B cell (primary cell): ENCODE measurements around the gene TTC24. TPM values are rescaled to one million over a fixed set of nuclear protein-coding genes. Genes with fewer than 3 reads are reported as not detected.
A peak's percentile ranks its signal among the peaks of the same experiment; 100 is the strongest.

Source experiments
- ATAC-seq: fragments of 200-7000 bp; cut with Tn5 transposase; one replicate; pipeline ENCODE4 v1.10.0; 2021; ENCODE audit warnings: low read depth, mild to moderate bottlenecking, moderate number of reproducible peaks, moderate library complexity
- CTCF ChIA-PET: fragments of 350-600 bp; sonication (Branson Sonifier 250); formaldehyde crosslinking; loops from one replicate; lab custom pipeline; 2021; ENCODE audit warnings: antibody characterized with exemption, inconsistent platforms; lab: Charles Lee
- POLR2A ChIA-PET: fragments of 350-600 bp; sonication (Branson Sonifier 250); formaldehyde crosslinking; loops from one replicate; lab custom pipeline; 2021; ENCODE audit warnings: antibody characterized with exemption; lab: Charles Lee
- DNase-seq: peaks from one replicate; pipeline ENCODE4 v3.0.0; 2013
- H2AFZ ChIP-seq: 2 replicates; pipeline ENCODE4 v1.6.1; 2012; ENCODE audit warnings: mild to moderate bottlenecking, low read depth, low read length; ENCODE audit not compliant: insufficient read depth, poor library complexity, severe bottlenecking
- H3K27ac ChIP-seq, 2 donors: 1 replicate in 1 of 2; 2 replicates in 1 of 2; pipeline ENCODE4 v1.5.1; 2012 to 2013; ENCODE audit warnings: low read length in 2 of 2, mild to moderate bottlenecking in 2 of 2, moderate library complexity in 1 of 2
- H3K27me3 ChIP-seq, 4 experiments: fragments of 200-600 bp in 1 of 4; sonication (generic) in 1 of 4; replicated peaks in 1 of 4; 1 replicate in 2 of 4; 2 replicates in 2 of 4; pipeline versions ENCODE4 v1.6.1 to v1.7.0; 2013 to 2016; ENCODE audit warnings: low read length in 3 of 4, mild to moderate bottlenecking in 2 of 4, mixed read lengths in 1 of 4, moderate library complexity in 1 of 4; ENCODE audit not compliant: insufficient read depth in 4 of 4, control insufficient read depth in 3 of 4; ENCODE audit errors: control extremely low read depth in 1 of 4
- H3K36me3 ChIP-seq, 2 experiments: replicated peaks in 1 of 2; 1 replicate in 1 of 2; 2 replicates in 1 of 2; pipeline versions ENCODE4 v1.6.1 to v1.7.1; 2013; ENCODE audit warnings: low read length in 1 of 2; ENCODE audit not compliant: insufficient read depth in 2 of 2, control insufficient read depth in 1 of 2; ENCODE audit errors: control extremely low read depth in 1 of 2, extremely low read depth in 1 of 2
- H3K4me1 ChIP-seq, 2 donors: fragments of 200-600 bp in 1 of 2; sonication (generic) in 1 of 2; 1 replicate in 1 of 2; 2 replicates in 1 of 2; pipeline versions ENCODE4 v1.5.1 to v1.6.1; 2013 to 2017; ENCODE audit warnings: low read length in 2 of 2; ENCODE audit not compliant: control insufficient read depth in 2 of 2, insufficient read depth in 2 of 2
- H3K4me2 ChIP-seq: replicated peaks from 2 replicates; pipeline ENCODE3; 2012; ENCODE audit warnings: mild to moderate bottlenecking, low read depth, low read length; ENCODE audit not compliant: poor library complexity, severe bottlenecking
- H3K4me3 ChIP-seq, 5 experiments: fragments of 200-600 bp in 1 of 5; sonication (generic) in 1 of 5; 1 replicate in 3 of 5; 2 replicates in 2 of 5; pipeline versions ENCODE4 v1.5.1 to v1.7.0; 2011 to 2016; ENCODE audit warnings: low read length in 4 of 5, mild to moderate bottlenecking in 4 of 5, low read depth in 2 of 5, control low read depth in 1 of 5, moderate library complexity in 1 of 5; ENCODE audit not compliant: insufficient read depth in 1 of 5; ENCODE audit errors: control extremely low read depth in 1 of 5, extremely low read depth in 1 of 5
- H3K79me2 ChIP-seq: fragments of 200-600 bp; sonication (generic); one replicate; pipeline ENCODE4 v1.6.0; 2016; ENCODE audit warnings: low read length; ENCODE audit not compliant: control insufficient read depth, insufficient read depth
- H3K9ac ChIP-seq: fragments of 200-600 bp; sonication (generic); 2 replicates; pipeline ENCODE4 v1.6.1; 2017; ENCODE audit warnings: mild to moderate bottlenecking, low read length, moderate library complexity
- H3K9me3 ChIP-seq, 3 donors: one replicate each; pipeline versions ENCODE4 v1.6.1 to v1.7.1; 2013; ENCODE audit warnings: low read length in 2 of 3; ENCODE audit not compliant: control insufficient read depth in 2 of 3, insufficient read depth in 1 of 3; ENCODE audit errors: control extremely low read depth in 1 of 3
- H4K20me1 ChIP-seq: 2 replicates; pipeline ENCODE4 v1.6.0; 2012; ENCODE audit warnings: mild to moderate bottlenecking, low read length; ENCODE audit not compliant: insufficient read depth, control insufficient read depth, poor library complexity, severe bottlenecking
- H3K27ac Mint-ChIP-seq: one replicate; pipeline ENCODE4 v1.8.0; 2021; ENCODE audit warnings: mixed read lengths
- H3K27me3 Mint-ChIP-seq: one replicate; pipeline ENCODE4 v1.8.0; 2021; ENCODE audit warnings: mixed read lengths
- H3K4me1 Mint-ChIP-seq: one replicate; pipeline ENCODE4 v1.8.0; 2021; ENCODE audit warnings: mixed read lengths
- H3K4me3 Mint-ChIP-seq: one replicate; pipeline ENCODE4 v1.8.0; 2021; ENCODE audit warnings: mixed read lengths
- H3K9me3 Mint-ChIP-seq: one replicate; pipeline ENCODE4 v1.8.0; 2022; ENCODE audit warnings: mixed read lengths; ENCODE audit not compliant: insufficient read depth
- CTCF ChIP-seq: fragments of 200-600 bp; IDR thresholded peaks from one replicate; pipeline ENCODE4 v1.8.0; 2022; ENCODE audit warnings: antibody characterized with exemption, mild to moderate bottlenecking
- EZH2 ChIP-seq: IDR thresholded peaks from 2 replicates; pipeline ENCODE4 v1.6.1; 2012; ENCODE audit warnings: borderline replicate concordance, low read depth, mild to moderate bottlenecking, moderate library complexity, low read length; ENCODE audit not compliant: insufficient read depth, poor library complexity, severe bottlenecking
- WGBS: methylation state at CpG from one replicate; pipeline ENCODE4 v1.1.5; 2013; ENCODE audit warnings: missing lambda C conversion rate; ENCODE audit not compliant: insufficient coverage; 5-methylcytosine and 5-hydroxymethylcytosine counted together
- intact Hi-C: fragments of 100-400 bp; cut with micrococcal nuclease; formaldehyde crosslinking; loops from one replicate; pipeline ENCODE4 v1.10.0; 2022
- polyA plus RNA-seq: library from polyadenylated mRNA; depleted of rRNA; stranded (reverse); fragments of >200 nt; gene quantifications from 2 replicates; pipeline ENCODE4 v1.2.3, GENCODE V29; 2012
- total RNA-seq, 2 donors: library from RNA; stranded (reverse); fragments of 120-200 nt in 1 of 2; gene quantifications; 1 replicate in 1 of 2; 2 replicates in 1 of 2; pipeline versions ENCODE4 v1.2.3 to v1.2.4, GENCODE V29; 2013 to 2022

TTC24 gene
- total and polyA plus RNA-seq, 2 donors (not counting 1 experiment from before 2014, with no cell fraction given) = 24.3 to 29.8 TPM

GRCh38 chr1:156623946-156624813, 44.7 kb downstream of the TTC24 start:
- no peaks in the 10 kb centered on the region for H4K20me1 ChIP-seq
- intact Hi-C loops = loop anchor here (2.0 kb wide), 1 partner anchor 267 kb away; no protein-coding TSS in a partner anchor
- H3K27me3 Mint-ChIP-seq = peaks cover 59% of the 10 kb centered on the region
- ATAC-seq (peak; percentile 53), DNase-seq (peak; percentile 69)
- peak overlapping the region; percentile 83 for H3K4me2 ChIP-seq
- no peaks in the 10 kb centered on the region for H3K36me3 ChIP-seq
- peaks cover 0 to 6% (median 4%) of the 10 kb centered on the region in 3 donors for H3K9me3 ChIP-seq
- H3K27me3 ChIP-seq = peaks cover 2 to 76% (median 35%) of the 10 kb centered on the region in 4 experiments
- H3K27ac Mint-ChIP-seq = no peak overlapping the region
- H3K27ac ChIP-seq = no peak overlapping the region
- peak overlapping the region; percentile 67 for H2AFZ ChIP-seq
- WGBS = 3% methylated on average over 74 of the region's 87 CpGs
- peak overlapping the region; percentile 77 for H3K4me3 Mint-ChIP-seq
- ChIA-PET POLR2A (interaction anchor here (0.6 kb wide), 1 partner anchor 98 kb away, joined by 5 read pairs; no protein-coding TSS in a partner anchor), CTCF (interaction anchor here (0.6 to 12.9 kb wide), 26 partner anchors 10 to 860 kb away, joined by 3 to 173 read pairs (median 6); partner anchors contain the start of genes BCAN, CRABP2, NAXE and NES)
- peaks cover 22 to 26% of the 10 kb centered on the region in 2 donors for H3K4me1 ChIP-seq
- no peaks in the 10 kb centered on the region for H3K9me3 Mint-ChIP-seq
- peak overlapping the region in 4 of 5 experiments; percentile 31 to 60 (median 47) for H3K4me3 ChIP-seq
- peaks cover 15% of the 10 kb centered on the region for H3K4me1 Mint-ChIP-seq
- TF ChIP-seq CTCF (peak; percentile 52), EZH2 (no peak)
- no peaks in the 10 kb centered on the region for H3K79me2 ChIP-seq
- peak overlapping the region; percentile 39 for H3K9ac ChIP-seq
